Ureter (tissue), 1 donor: Measurements from ENCODE around the gene MLIP. TPM values are rescaled to one million over a fixed set of nuclear protein-coding genes. Genes with fewer than 3 reads are reported as not detected.
"Not testable (repeated sequence)": the region's sequence is repeated elsewhere in the genome, so short reads cannot be mapped to it uniquely, and the experiment has no call there.

Source experiments
- DNase-seq: peaks from one replicate; pipeline ENCODE4 v3.0.0-alpha.2; 2020; ENCODE audit warnings: low spot score
- total RNA-seq: library from RNA; stranded (reverse); gene quantifications from one replicate; pipeline ENCODE4 v1.2.4, GENCODE V29; 2023
- donor health status: DM: yes; HTN: yes; CAD: no.

MLIP gene
- total RNA-seq, 1 donor from 2014 or later, result 0.18 TPM

DNA sequence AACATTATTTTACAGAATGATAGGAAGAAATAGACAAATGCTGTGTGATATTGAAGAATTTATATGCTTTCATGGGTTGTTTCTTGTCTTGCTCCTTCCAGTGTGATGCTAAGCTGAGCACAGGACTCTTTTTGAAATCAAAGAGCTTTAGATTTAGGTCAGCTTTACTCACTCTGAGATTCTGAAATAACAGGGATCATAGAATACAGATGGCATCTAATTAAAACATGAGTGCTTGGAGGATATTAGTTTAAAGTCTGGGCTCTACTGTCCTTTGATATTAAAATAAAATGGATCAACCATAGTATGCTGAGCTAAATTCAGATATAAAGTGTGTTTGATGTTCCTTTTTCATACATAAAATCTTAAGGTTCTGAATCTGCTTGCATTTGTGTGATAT is 29.6 kb downstream of the MLIP start:
- DNase-seq, result no peak

GRCh38 chr6:54142889-54143519 is 31.8 kb downstream of the MLIP start:
- DNase-seq, result no peak

DNA sequence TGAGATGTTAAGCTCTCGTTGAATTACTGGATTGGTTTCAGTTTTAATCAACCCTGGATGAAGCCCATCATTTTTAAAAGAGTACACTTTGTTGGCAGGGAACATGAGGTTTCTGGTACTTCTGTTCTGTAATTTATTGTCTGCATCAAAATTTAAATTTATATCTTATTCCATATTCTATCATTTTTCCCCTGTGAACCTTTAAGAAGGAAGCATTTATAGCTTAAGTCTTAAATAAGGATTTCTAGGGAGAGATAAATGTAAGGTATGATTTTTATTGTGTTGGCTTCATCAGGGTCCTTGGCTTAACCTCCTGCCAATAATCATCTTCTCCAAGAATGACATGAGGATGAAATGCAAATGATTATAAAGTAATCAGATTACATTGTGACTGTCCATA is 40.6 kb downstream of the MLIP start:
- no peak for DNase-seq

DNA sequence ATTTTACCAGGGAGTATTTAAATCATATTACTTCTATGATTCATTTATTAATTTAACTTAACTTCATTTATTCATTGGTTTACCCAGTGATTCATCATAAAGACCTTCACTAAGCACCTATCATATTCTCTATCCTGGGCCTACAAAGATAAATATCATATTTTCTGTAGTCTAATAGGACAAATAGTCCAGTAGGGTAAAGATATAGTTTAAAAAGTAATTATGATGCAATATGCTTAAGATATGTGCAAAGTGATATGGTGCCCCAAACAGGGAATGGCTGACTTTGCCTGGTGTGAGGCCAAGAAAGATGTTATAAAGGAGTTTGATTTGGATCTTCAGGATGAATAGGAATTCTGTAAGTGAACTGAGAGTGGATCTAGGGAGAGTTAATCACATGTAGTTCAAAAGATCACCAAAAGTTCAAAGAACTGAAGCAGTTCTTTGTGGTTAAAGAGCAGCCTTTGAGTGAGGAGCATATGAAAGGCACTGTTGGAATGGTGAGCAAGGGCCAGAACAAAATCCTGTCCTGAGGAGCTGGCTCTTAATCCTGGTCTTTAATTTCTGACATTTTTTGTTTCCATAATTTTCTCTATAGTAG is 45.5 kb downstream of the MLIP start:
- DNase-seq, result no peak

DNA sequence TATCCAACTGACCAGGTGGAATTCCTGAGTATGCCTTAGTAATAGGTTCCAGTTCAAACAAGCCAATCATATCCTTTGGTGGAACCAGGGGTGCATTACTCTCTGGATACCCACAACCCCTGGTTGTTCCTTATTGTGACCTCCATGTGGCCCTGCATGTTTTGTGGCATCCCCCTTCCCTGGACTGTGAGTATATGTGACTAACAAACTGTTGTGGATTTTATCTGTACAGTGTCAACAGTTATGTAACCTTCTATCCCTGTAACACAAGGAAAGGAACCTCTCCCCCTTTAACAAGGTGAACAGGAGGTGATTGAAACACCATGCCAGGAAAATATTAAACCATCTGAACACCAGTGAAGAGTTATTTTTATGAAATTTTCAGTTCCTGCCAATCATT is 46.2 kb downstream of the MLIP start:
- DNase-seq, result no peak

- no peak for DNase-seq
These were observed 61.8 kb downstream of the MLIP start for GRCh38 chr6:54173089-54173488.

- no peak for DNase-seq
These were observed 67.9 kb downstream of the MLIP start for GRCh38 chr6:54179152-54179551.

- DNase-seq, result no peak
These were observed 72.4 kb downstream of the MLIP start for GRCh38 chr6:54183616-54184015.

GRCh38 chr6:54185885-54186284 is 74.6 kb downstream of the MLIP start:
- DNase-seq, result no peak

DNA sequence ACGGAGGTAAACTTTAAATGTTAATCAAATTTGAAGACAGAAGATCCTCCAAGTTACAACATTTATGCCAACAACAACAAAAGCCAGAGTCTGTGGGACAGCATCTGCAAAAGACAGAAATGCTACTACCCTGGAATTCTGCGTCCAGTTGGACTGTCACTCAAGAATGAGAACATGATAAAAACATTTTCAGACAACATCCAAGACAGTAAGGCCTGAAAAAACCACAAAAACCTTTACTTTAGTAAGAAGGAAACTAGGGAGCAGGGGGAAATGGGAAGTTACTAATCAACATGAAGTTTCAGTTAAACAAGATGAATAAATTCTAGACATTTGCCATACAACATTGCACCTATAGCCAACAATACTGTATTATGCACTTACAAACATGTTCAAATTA is 77.6 kb downstream of the MLIP start:
- DNase-seq, result no peak

GRCh38 chr6:54191461-54191860 is 80.2 kb downstream of the MLIP start:
- no peak for DNase-seq

DNA sequence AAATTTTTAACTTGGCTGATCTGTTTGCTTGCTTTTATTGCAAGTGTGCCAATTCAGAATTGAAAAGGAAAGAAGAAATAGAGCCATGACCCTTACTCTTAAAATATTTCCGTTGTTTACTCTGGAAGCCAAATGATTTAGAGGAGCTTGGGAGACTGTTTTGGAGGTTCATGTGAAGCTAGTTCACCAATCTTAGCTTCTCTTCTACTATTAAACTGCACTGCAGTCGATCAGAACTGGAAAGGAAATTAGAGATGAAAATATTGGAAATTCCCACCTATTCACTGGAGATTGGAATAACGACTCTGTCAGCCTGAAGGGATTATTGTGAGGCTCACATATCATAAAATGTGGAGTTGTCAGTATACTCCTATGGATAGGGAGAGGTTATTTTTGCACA is 81.8 kb downstream of the MLIP start:
- no peak for DNase-seq

DNA sequence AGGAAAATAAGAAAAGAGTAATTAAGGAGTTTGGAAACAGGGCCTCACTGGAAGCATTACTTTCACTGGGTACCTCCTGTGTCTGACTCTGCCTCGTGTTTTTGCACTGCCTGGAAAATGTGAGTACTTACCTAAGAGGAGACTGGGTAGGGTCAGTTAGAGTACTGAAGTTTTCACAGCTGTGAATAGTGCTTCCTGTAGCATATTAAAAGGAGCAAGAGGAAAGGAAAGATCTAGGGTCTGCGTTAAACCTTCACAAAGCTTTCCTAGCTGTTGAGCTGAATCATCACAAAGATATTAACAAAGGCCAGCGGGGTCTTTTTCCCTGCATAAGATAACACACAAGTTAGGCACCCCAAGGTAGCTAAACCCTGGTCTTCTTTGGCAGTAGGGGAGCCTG is 82.3 kb downstream of the MLIP start:
- no peak for DNase-seq

DNA sequence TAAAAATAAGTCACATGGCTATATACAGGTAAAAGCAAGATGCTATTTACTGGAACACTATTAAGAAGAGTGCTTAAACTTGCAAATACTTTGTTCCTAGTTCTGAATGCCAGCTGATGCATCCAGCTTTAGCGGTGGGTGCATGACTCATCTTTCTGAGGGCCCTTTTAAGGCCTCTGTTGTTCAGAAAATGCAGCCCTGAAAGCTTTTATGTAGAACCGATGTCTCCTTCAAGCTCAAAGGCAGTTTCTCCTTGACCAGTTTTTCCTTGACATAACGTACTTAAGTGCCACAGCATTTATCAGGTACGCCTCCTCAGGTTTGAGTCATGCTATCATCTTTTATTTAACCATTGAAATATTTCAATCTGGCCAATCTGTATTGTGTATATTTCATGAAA is 82.8 kb downstream of the MLIP start:
- DNase-seq, result no peak

- no peak for DNase-seq
These were observed 84.4 kb downstream of the MLIP start for GRCh38 chr6:54195637-54196036.

GRCh38 chr6:54196905-54197304 is 85.7 kb downstream of the MLIP start:
- no peak for DNase-seq

- no peak for DNase-seq
These were observed 86.9 kb downstream of the MLIP start for GRCh38 chr6:54198134-54198533.

GRCh38 chr6:54203474-54204035 is 92.3 kb downstream of the MLIP start:
- DNase-seq, result not testable (repeated sequence)

DNA sequence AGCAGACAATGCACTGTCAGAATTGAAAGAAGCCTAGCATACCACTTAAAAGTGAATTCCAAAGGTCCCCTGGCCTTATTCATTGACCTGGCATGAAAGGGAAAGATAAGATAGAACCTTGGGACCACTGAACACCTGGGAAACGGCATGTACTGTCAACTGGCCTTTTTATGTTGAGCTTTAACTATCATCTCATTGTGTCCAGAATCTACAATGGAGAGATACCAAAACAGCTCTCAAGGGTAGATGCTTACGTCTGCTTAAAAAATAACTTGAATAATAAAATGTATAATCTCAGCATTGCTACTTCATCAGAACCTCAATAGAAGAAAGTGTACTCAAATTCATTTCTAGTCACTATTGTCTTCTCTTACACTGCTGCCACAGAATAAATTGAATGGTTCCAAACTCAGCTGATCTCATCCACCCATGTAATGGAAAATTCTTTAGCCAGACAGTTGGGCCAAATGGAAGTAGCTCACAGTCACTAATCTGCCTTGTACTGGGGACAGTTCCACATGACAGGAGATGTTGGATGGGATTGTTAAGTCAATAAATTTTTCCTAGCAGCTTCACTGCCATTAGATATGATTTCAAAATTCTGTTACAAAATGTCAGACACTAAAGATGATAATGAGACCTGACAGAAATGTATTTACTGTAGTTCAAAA is 93.8 kb downstream of the MLIP start:
- no peak for DNase-seq

GRCh38 chr6:54206510-54206909 is 95.3 kb downstream of the MLIP start:
- no peak for DNase-seq

GRCh38 chr6:54209983-54210382 is 98.7 kb downstream of the MLIP start:
- DNase-seq, result not testable (repeated sequence)

DNA sequence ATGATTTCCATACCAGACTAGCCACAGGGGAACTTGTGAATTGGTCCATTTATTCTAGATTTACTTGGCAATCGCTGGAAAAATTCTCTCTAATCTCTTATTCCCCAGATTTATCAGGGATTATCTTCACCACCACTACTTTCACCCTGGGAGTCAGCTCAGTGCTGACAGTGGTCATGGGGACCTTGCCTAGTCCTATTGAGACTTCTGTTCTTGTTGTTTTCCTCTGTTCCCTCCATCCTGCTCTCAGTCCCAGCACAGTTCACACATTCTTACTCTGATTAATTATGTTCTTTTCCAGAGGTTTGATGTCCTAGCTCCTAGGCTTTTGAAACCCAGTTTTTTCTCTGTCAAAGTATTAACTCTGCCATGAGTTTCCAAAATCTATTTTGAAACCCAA is 103.0 kb downstream of the MLIP start:
- no peak for DNase-seq

GRCh38 chr6:54216336-54216735 is 105.1 kb downstream of the MLIP start:
- DNase-seq, result no peak
